Neural crest cell (in vitro differentiated cells): ENCODE results near the gene MCMBP. TPM values are rescaled to one million over a fixed set of nuclear protein-coding genes. Genes with fewer than 3 reads are reported as not detected.
A peak's percentile ranks its signal among the peaks of the same experiment; 100 is the strongest.

ENCODE experiments used
- DNase-seq: peaks from one replicate; pipeline ENCODE4 v3.0.0; 2021; ENCODE audit warnings: low read depth, mixed read lengths, low spot score
- H3K27ac Mint-ChIP-seq: one replicate; pipeline ENCODE4 v1.8.0; 2021; ENCODE audit warnings: mild to moderate bottlenecking, mixed read lengths; ENCODE audit not compliant: unreplicated experiment
- H3K27me3 Mint-ChIP-seq: 2 replicates; pipeline ENCODE4 v1.8.0; 2021; ENCODE audit warnings: low read depth, mild to moderate bottlenecking, mixed read lengths
- H3K36me3 Mint-ChIP-seq: 2 replicates; pipeline ENCODE4 v1.8.0; 2021; ENCODE audit warnings: low read depth, mild to moderate bottlenecking, mixed read lengths
- H3K4me1 Mint-ChIP-seq: 2 replicates; pipeline ENCODE4 v1.8.0; 2021; ENCODE audit warnings: mixed read lengths
- H3K4me3 Mint-ChIP-seq: one replicate; pipeline ENCODE4 v1.8.0; 2021; ENCODE audit warnings: mild to moderate bottlenecking, mixed read lengths
- H3K9me3 Mint-ChIP-seq: 2 replicates; pipeline ENCODE4 v1.8.0; 2021; ENCODE audit warnings: mixed read lengths
- total RNA-seq: library from RNA; stranded (reverse); gene quantifications from 2 replicates; pipeline ENCODE4 v1.2.1, GENCODE V29; 2021
- TF ChIP-seq, protein P1 (sequence below): fragments of 200-600 bp; sonication (generic); conservative IDR thresholded peaks from 2 replicates; pipeline ENCODE4 v1.5.0; 2021; ENCODE audit warnings: antibody characterized with exemption, mild to moderate bottlenecking

MCMBP gene
- total RNA-seq, 1 donor from 2014 or later, result 93.3 TPM

DNA sequence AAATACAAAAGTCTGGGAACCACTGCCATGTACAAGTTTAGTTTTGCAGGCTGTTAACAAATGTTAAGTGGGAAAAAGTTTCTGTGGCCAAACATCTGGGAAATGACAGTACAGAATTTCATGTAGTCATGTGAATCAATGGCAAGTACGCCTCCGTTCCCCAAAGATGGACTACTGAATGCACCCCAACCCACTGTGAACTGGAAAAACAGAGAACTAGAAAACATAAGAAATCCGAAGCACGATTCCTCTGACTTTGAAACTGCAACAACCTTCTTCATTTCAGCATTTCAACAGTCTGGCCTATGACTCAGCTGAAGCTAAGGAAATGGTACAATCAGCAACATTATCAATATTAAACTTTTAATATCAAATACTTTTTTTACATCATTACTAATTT, 41.8 kb downstream of the MCMBP start:
- Mint-ChIP-seq H3K36me3 (peaks cover 42% of the 10 kb centered on the region), H3K27ac (no peak overlapping the region), H3K4me1 (peaks cover 24% of the 10 kb centered on the region), H3K27me3 (no peaks in the 10 kb centered on the region), H3K9me3 (no peaks in the 10 kb centered on the region), H3K4me3 (no peak overlapping the region)
- TF ChIP-seq, protein P1, sequence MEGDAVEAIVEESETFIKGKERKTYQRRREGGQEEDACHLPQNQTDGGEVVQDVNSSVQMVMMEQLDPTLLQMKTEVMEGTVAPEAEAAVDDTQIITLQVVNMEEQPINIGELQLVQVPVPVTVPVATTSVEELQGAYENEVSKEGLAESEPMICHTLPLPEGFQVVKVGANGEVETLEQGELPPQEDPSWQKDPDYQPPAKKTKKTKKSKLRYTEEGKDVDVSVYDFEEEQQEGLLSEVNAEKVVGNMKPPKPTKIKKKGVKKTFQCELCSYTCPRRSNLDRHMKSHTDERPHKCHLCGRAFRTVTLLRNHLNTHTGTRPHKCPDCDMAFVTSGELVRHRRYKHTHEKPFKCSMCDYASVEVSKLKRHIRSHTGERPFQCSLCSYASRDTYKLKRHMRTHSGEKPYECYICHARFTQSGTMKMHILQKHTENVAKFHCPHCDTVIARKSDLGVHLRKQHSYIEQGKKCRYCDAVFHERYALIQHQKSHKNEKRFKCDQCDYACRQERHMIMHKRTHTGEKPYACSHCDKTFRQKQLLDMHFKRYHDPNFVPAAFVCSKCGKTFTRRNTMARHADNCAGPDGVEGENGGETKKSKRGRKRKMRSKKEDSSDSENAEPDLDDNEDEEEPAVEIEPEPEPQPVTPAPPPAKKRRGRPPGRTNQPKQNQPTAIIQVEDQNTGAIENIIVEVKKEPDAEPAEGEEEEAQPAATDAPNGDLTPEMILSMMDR, result no peak
- DNase-seq, result no peak

DNA sequence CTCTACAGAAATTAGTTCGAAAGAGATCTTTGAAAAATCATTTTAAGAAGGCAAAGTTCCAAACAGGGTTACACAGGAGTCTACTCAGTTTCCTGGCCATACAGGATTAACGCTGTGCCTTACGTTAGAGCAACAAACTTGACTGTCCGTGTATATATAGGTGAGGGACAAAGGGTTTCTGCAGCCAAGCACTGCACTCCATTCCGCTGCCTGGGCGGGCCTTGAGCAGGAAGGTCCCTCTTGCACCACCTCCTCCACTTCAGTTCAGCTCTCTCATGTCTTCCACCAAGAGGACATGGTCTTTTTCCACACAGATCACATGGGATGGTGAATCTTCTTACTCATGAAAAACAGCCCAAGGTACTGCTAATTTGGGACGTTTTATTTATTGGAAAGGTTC, 43.2 kb downstream of the MCMBP start:
- H3K4me1 Mint-ChIP-seq, result peaks cover 24% of the 10 kb centered on the region
- no peak for DNase-seq

DNA sequence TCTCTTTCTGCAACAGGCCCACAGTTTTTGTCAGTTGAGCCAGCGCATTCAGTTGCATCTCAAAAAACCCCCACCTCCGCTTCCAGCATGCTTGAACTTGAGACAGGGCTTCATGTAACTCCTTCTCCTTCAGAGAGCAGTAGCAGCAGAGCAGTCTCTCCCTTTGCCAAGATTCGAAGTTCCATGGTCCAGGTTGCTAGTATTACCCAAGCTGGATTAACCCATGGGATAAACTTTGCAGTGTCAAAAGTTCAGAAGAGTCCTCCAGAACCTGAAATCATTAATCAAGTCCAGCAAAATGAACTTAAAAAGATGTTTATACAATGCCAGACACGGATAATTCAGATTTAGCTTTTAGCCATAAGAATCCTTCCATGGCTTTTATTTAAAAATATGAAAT, 45.2 kb downstream of the MCMBP start:
- no peak overlapping the region for H3K4me3 Mint-ChIP-seq
- H3K27ac Mint-ChIP-seq, result no peak overlapping the region
- DNase-seq, result no peak
- H3K9me3 Mint-ChIP-seq, result no peaks in the 10 kb centered on the region
- no peaks in the 10 kb centered on the region for H3K27me3 Mint-ChIP-seq
- peaks cover 37% of the 10 kb centered on the region for H3K36me3 Mint-ChIP-seq
- peaks cover 17% of the 10 kb centered on the region for H3K4me1 Mint-ChIP-seq
- TF ChIP-seq, protein P1, result no peak

More for the DNA sequence above, 43.2 kb downstream of the MCMBP start:
- Mint-ChIP-seq H3K27me3 (no peaks in the 10 kb centered on the region), H3K36me3 (peaks cover 41% of the 10 kb centered on the region), H3K4me3 (no peak overlapping the region), H3K27ac (no peak overlapping the region), H3K9me3 (no peaks in the 10 kb centered on the region)
- TF ChIP-seq, protein P1, result no peak

DNA sequence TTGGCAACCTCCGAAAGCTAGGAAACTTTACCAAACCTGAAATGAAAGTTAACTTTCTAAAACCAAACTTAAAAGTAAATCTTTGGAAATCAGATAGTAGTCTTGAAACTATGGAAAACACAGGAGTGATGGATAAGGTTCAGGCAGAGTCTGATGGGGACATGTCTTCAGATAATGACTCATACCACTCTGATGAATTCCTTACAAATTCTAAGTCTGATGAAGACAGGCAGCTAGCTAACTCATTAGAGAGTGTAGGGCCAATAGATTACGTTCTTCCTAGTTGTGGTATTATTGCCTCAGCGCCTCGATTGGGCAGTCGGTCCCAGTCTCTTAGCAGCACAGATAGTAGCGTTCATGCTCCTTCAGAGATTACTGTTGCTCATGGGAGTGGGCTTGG, 45.9 kb downstream of the MCMBP start:
- peaks cover 32% of the 10 kb centered on the region for H3K36me3 Mint-ChIP-seq
- no peaks in the 10 kb centered on the region for H3K27me3 Mint-ChIP-seq
- no peak for DNase-seq
- H3K4me1 Mint-ChIP-seq, result peaks cover 10% of the 10 kb centered on the region
- H3K27ac Mint-ChIP-seq, result no peak overlapping the region
- no peak overlapping the region for H3K4me3 Mint-ChIP-seq
- TF ChIP-seq, protein P1, result no peak
- H3K9me3 Mint-ChIP-seq, result no peaks in the 10 kb centered on the region

DNA sequence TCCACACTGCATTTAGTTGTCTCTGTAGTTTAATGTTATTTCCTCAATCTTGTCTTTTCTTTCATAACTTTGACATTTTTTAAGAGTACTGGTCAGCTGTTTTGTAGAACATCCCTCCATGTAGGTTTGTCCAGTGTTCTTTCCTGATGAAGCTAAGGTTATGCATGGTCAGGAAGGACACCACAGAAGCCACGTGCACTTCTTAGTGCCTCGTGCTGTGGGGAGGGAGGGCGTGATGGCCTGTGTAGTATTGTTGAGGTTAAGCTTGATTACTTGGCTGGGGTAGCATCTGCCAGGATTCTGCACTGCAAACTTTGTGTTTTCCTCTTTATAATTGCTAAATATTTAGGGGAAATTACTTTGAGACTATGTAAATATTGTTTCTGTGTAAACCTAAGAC, 48.3 kb downstream of the MCMBP start:
- H3K36me3 Mint-ChIP-seq, result peaks cover 24% of the 10 kb centered on the region
- H3K27ac Mint-ChIP-seq, result peak overlapping the region; percentile 15
- H3K4me1 Mint-ChIP-seq, result peaks cover 20% of the 10 kb centered on the region
- TF ChIP-seq, protein P1, result no peak
- H3K9me3 Mint-ChIP-seq, result no peaks in the 10 kb centered on the region
- H3K4me3 Mint-ChIP-seq, result no peak overlapping the region
- DNase-seq, result no peak
- no peaks in the 10 kb centered on the region for H3K27me3 Mint-ChIP-seq

DNA sequence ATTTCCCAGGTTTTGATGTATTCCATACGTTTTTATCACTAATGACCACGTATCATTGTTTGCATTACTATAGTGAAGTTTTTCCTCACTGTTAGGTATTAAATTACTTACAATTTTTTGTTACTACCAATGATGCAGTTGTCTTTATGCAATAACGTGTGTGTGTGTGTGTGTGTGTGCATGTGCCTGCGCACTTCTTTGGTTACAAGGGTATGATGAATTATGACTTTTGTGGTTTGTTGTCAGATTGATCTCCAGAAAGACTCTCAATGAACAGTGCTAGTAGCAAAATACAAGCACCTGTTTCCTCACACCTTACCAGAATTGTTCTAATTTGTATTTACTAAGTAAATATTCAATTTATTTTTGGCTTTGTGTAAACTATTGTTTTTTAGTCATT, 51.5 kb downstream of the MCMBP start:
- Mint-ChIP-seq H3K4me3 (peak overlapping the region; percentile 96), H3K9me3 (no peaks in the 10 kb centered on the region), H3K36me3 (peaks cover 30% of the 10 kb centered on the region), H3K27me3 (no peaks in the 10 kb centered on the region), H3K27ac (no peak overlapping the region), H3K4me1 (peaks cover 35% of the 10 kb centered on the region)
- DNase-seq, result no peak
- TF ChIP-seq, protein P1, result no peak
